IMR-90 (cell line): ENCODE results near the gene DNAJB9. TPM values are rescaled to one million over a fixed set of nuclear protein-coding genes. Genes with fewer than 3 reads are reported as not detected.

Source experiments
- ATAC-seq: fragments of 200-7000 bp; cut with Tn5 transposase; 2 replicates; pipeline ENCODE4 v1.9.1; 2020; ENCODE audit warnings: low read depth, mild to moderate bottlenecking, moderate library complexity
- BruUV-seq: library from RNA; stranded (reverse); fragments of 400-500 nt; replicated peaks from 2 replicates; lab custom pipeline; 2021; lab: Mats Ljungman, UMichigan
- CTCF ChIA-PET: fragments of 300-600 bp; formaldehyde crosslinking; extraction: SDS; loops from one replicate; lab custom pipeline; 2021; ENCODE audit warnings: antibody characterized with exemption; lab: Yijun Ruan, JAX
- POLR2A ChIA-PET: fragments of 300-600 bp; sonication (Branson Sonifier 250); formaldehyde crosslinking; loops from one replicate; lab custom pipeline; 2022; ENCODE audit warnings: antibody characterized with exemption; ENCODE audit not compliant: unreplicated experiment; lab: Charles Lee
- DNase-seq: peaks from one replicate; pipeline ENCODE4 v3.0.0; 2013
- H2AFZ ChIP-seq: replicated peaks from 2 replicates; pipeline ENCODE3; 2013; ENCODE audit warnings: low read length, mild to moderate bottlenecking; ENCODE audit not compliant: poor library complexity
- H2AK5ac ChIP-seq: 2 replicates; pipeline ENCODE4 v1.6.1; 2013; ENCODE audit warnings: low read depth, low read length, inconsistent platforms
- H2AK9ac ChIP-seq: replicated peaks from 2 replicates; pipeline ENCODE3; 2013; ENCODE audit warnings: mild to moderate bottlenecking, low read depth, low read length, moderate library complexity; ENCODE audit not compliant: poor library complexity
- H2BK120ac ChIP-seq: 2 replicates; pipeline ENCODE4 v1.6.1; 2013; ENCODE audit warnings: low read depth, low read length, inconsistent platforms
- H2BK15ac ChIP-seq: 3 replicates; pipeline ENCODE4 v1.6.1; 2013; ENCODE audit warnings: low read depth, low read length, inconsistent platforms
- H2BK20ac ChIP-seq: 2 replicates; pipeline ENCODE4 v1.6.1; 2013; ENCODE audit warnings: low read depth, mild to moderate bottlenecking, inconsistent platforms, low read length, moderate library complexity
- H2BK5ac ChIP-seq: 2 replicates; pipeline ENCODE4 v1.6.1; 2013; ENCODE audit warnings: mild to moderate bottlenecking, low read depth, low read length, inconsistent platforms; ENCODE audit not compliant: poor library complexity, severe bottlenecking
- H3K14ac ChIP-seq: replicated peaks from 2 replicates; pipeline ENCODE4 v1.6.1; 2013; ENCODE audit warnings: low read depth, low read length, inconsistent platforms
- H3K18ac ChIP-seq: 2 replicates; pipeline ENCODE4 v1.6.1; 2013; ENCODE audit warnings: low read depth, low read length, control low read depth
- H3K23ac ChIP-seq: 2 replicates; pipeline ENCODE4 v1.6.1; 2013; ENCODE audit warnings: low read depth, low read length, inconsistent platforms
- H3K27ac ChIP-seq: 2 replicates; pipeline ENCODE4 v1.5.1; 2013; ENCODE audit warnings: mild to moderate bottlenecking, control low read depth, low read length; ENCODE audit not compliant: insufficient read depth
- H3K27me3 ChIP-seq: 2 replicates; pipeline ENCODE4 v1.6.1; 2013; ENCODE audit warnings: low read length; ENCODE audit not compliant: control insufficient read depth, insufficient read depth
- H3K36me3 ChIP-seq: 2 replicates; pipeline ENCODE4 v1.6.1; 2013; ENCODE audit warnings: low read length, mixed read lengths; ENCODE audit not compliant: control insufficient read depth, insufficient read depth
- H3K4ac ChIP-seq: 2 replicates; pipeline ENCODE4 v1.6.1; 2013; ENCODE audit warnings: low read depth, low read length, inconsistent platforms
- H3K4me1 ChIP-seq: 2 replicates; pipeline ENCODE4 v1.6.1; 2013; ENCODE audit warnings: low read length, mixed read lengths; ENCODE audit not compliant: control insufficient read depth, insufficient read depth
- H3K4me2 ChIP-seq: 2 replicates; pipeline ENCODE4 v1.6.1; 2013; ENCODE audit warnings: low read depth, mild to moderate bottlenecking, control low read depth, low read length, moderate library complexity
- H3K4me3 ChIP-seq: 2 replicates; pipeline ENCODE4 v1.5.1; 2013; ENCODE audit warnings: low read depth, mild to moderate bottlenecking, control low read depth, low read length, moderate library complexity; ENCODE audit not compliant: insufficient read depth
- H3K56ac ChIP-seq: 2 replicates; pipeline ENCODE4 v1.6.1; 2013; ENCODE audit warnings: low read length, inconsistent platforms; ENCODE audit not compliant: insufficient read depth; ENCODE audit errors: extremely low read depth
- H3K79me1 ChIP-seq, 2 experiments: 2 replicates each; pipeline ENCODE4 v1.6.1; 2013; ENCODE audit warnings: low read length in 2 of 2, inconsistent platforms in 1 of 2, low read depth in 1 of 2
- H3K9ac ChIP-seq: 2 replicates; pipeline ENCODE4 v1.6.1; 2013; ENCODE audit warnings: low read depth, low read length, control low read depth
- H3K9me1 ChIP-seq: 2 replicates; pipeline ENCODE4 v1.6.1; 2013; ENCODE audit warnings: low read length, inconsistent platforms; ENCODE audit not compliant: insufficient read depth
- H3K9me3 ChIP-seq: 2 replicates; pipeline ENCODE4 v1.6.1; 2013; ENCODE audit warnings: low read length; ENCODE audit not compliant: control insufficient read depth, insufficient read depth
- H4K20me1 ChIP-seq: 2 replicates; pipeline ENCODE4 v1.6.1; 2013; ENCODE audit warnings: low read length, inconsistent platforms; ENCODE audit not compliant: insufficient read depth
- H4K5ac ChIP-seq: 2 replicates; pipeline ENCODE4 v1.6.1; 2013; ENCODE audit warnings: mild to moderate bottlenecking, low read depth, low read length, control low read depth
- H4K8ac ChIP-seq, 2 experiments: 2 replicates each; pipeline ENCODE4 v1.6.1; 2013; ENCODE audit warnings: low read depth in 2 of 2, low read length in 2 of 2, control low read depth in 1 of 2, inconsistent platforms in 1 of 2
- H4K91ac ChIP-seq: 2 replicates; pipeline ENCODE4 v1.6.1; 2013; ENCODE audit warnings: low read depth, low read length, inconsistent platforms; ENCODE audit not compliant: insufficient read depth
- CEBPB ChIP-seq: IDR thresholded peaks from 2 replicates; pipeline ENCODE4 v1.6.1; 2012; ENCODE audit warnings: low read depth, low read length, improper control_type of control experiment
- CHD1 ChIP-seq: IDR thresholded peaks from 2 replicates; pipeline ENCODE4 v1.6.1; 2012; ENCODE audit warnings: low read depth, low read length, improper control_type of control experiment
- FOS ChIP-seq: fragments of 150-350 bp; IDR thresholded peaks from 2 replicates; pipeline ENCODE4 v1.6.1; 2016; ENCODE audit warnings: low read depth, low read length
- MAFK ChIP-seq: IDR thresholded peaks from 2 replicates; pipeline ENCODE4 v1.6.1; 2012; ENCODE audit warnings: low read depth, low read length, improper control_type of control experiment
- MAZ ChIP-seq: IDR thresholded peaks from 2 replicates; pipeline ENCODE4 v1.6.1; 2012; ENCODE audit warnings: low read depth, mild to moderate bottlenecking, low read length, improper control_type of control experiment, moderate library complexity, borderline replicate concordance
- MXI1 ChIP-seq: IDR thresholded peaks from 2 replicates; pipeline ENCODE4 v1.6.1; 2012; ENCODE audit warnings: low read depth, mild to moderate bottlenecking, low read length, moderate library complexity, borderline replicate concordance
- NFE2L2 ChIP-seq: fragments of 150-350 bp; IDR thresholded peaks from 2 replicates; pipeline ENCODE4 v1.6.1; 2016; ENCODE audit warnings: low read depth, mild to moderate bottlenecking, low read length
- POLR2A ChIP-seq: IDR thresholded peaks from 2 replicates; pipeline ENCODE4 v1.6.1; 2012; ENCODE audit warnings: mild to moderate bottlenecking, low read depth, low read length
- RAD21 ChIP-seq: IDR thresholded peaks from 2 replicates; pipeline ENCODE4 v1.6.1; 2012; ENCODE audit warnings: low read length, improper control_type of control experiment
- RCOR1 ChIP-seq: IDR thresholded peaks from 2 replicates; pipeline ENCODE4 v1.6.1; 2012; ENCODE audit warnings: mild to moderate bottlenecking, low read length, improper control_type of control experiment; ENCODE audit not compliant: insufficient replicate concordance
- RFX5 ChIP-seq: IDR thresholded peaks from 2 replicates; pipeline ENCODE4 v1.8.0; 2012; ENCODE audit warnings: low read depth, mild to moderate bottlenecking, low read length, moderate library complexity
- SMC3 ChIP-seq: fragments of 150-350 bp; IDR thresholded peaks from 2 replicates; pipeline ENCODE4 v1.6.1; 2016; ENCODE audit warnings: low read depth, mild to moderate bottlenecking, antibody characterized with exemption, low read length, moderate library complexity
- WGBS, 2 experiments: methylation state at CpG; one replicate each; pipeline versions ENCODE4 v1.1.5 to v1.1.7; 2013; ENCODE audit warnings: missing lambda C conversion rate in 2 of 2; ENCODE audit not compliant: insufficient read length in 1 of 2; ENCODE audit errors: extremely low coverage in 2 of 2; 5-methylcytosine and 5-hydroxymethylcytosine counted together
- dilution Hi-C: fragments of 300-500 bp; cut with HindIII; formaldehyde crosslinking; loops from one replicate; pipeline ENCODE4 v1.14.3; 2018; ENCODE audit warnings: low sequenced_read_pairs; ENCODE audit not compliant: unreplicated experiment
- in situ Hi-C: fragments of 300-500 bp; cut with MboI; formaldehyde crosslinking; loops from 3 replicates; pipeline ENCODE4 v1.14.3; 2019; ENCODE audit warnings: low sequenced_read_pairs, inconsistent platforms, mixed read lengths
- intact Hi-C: fragments of 100-400 bp; cut with micrococcal nuclease; formaldehyde crosslinking; loops from 2 replicates; pipeline ENCODE4 v1.10.0; 2022
- polyA plus RNA-seq, 3 experiments: library from polyadenylated mRNA; depleted of rRNA; stranded (reverse); fragments of >200 nt; gene quantifications; 2 replicates each; pipeline ENCODE4 v1.2.3, GENCODE V29; 2012; ENCODE audit warnings: low replicate concordance in 1 of 3
- total RNA-seq: library from RNA; depleted of rRNA; stranded (reverse); fragments of >200 nt; gene quantifications from 2 replicates; pipeline ENCODE4 v1.2.3, GENCODE V29; 2012
- TF ChIP-seq, protein P1 (sequence below): fragments of 150-350 bp; IDR thresholded peaks from 2 replicates; pipeline ENCODE4 v1.6.1; 2016; ENCODE audit warnings: low read depth, mild to moderate bottlenecking, low read length, moderate library complexity, borderline replicate concordance
- TF ChIP-seq, protein P2 (sequence below): fragments of 150-350 bp; IDR thresholded peaks from 2 replicates; pipeline ENCODE4 v1.6.1; 2017; ENCODE audit warnings: mild to moderate bottlenecking, antibody characterized with exemption, low read length, low read depth
- TF ChIP-seq, protein P3 (sequence below): conservative IDR thresholded peaks from 2 replicates; pipeline ENCODE4 v1.5.1; 2012; ENCODE audit warnings: mild to moderate bottlenecking, low read depth, low read length, improper control_type of control experiment

The DNAJB9 gene
- total and polyA plus RNA-seq, 2 of the 4 experiments (the other 2 are of a cell fraction), result 3.8 to 44.6 TPM

DNA sequence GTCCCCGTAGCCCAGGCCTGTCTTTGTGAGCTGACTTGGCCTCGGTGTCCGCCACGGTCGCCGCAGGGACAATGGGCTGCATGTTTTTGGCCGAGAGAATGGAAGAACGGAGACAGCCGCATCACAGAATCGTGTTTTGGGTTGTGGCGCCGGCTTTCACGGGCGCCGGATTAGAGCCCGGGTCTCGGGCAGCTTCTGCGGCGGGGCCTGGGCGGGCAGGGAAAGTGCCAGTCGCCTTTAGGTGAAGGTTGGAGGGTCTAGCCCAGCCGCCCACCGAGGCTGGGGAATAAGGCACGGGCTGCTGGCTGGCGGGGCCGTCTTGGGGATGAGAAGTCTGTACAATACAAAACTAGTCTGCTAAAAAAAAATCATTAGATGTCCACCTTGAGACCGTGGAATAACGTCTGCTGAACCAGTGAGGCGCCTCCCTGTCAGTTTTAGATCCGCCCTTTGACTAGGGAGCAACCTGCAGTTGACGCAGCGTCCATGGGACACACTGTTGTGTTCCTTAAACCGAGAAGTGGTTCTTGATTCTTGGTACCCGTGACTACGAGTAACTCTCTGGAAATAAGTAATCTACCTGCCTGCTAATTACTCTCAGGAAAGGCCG, 577 bp downstream of the DNAJB9 start:
- Histone ChIP-seq H3K4me2 (peak overlapping the region; percentile 58), H3K18ac (no peak overlapping the region; the same call in 1 of the 2 replicates), H4K5ac (no peak overlapping the region), H3K23ac (peak overlapping the region; percentile 91), H2BK20ac (no peak overlapping the region), H4K20me1 (no peaks in the 10 kb centered on the region), H2AFZ (peak overlapping the region; percentile 96), H3K56ac (no peak overlapping the region), H3K9me1 (no peaks in the 10 kb centered on the region), H3K27me3 (no peaks in the 10 kb centered on the region), H3K36me3 (peaks cover 3% of the 10 kb centered on the region), H3K9ac (peak overlapping the region; percentile 60), H4K91ac (no peak overlapping the region), H2BK15ac (no peak overlapping the region), H2AK5ac (no peak overlapping the region), H2BK5ac (peak overlapping the region; percentile 7), H2BK120ac (no peak overlapping the region), H3K9me3 (no peaks in the 10 kb centered on the region), H2AK9ac (peak overlapping the region; percentile 94), H3K4ac (peak overlapping the region; percentile 42), H3K4me3 (peak overlapping the region; percentile 66), H3K27ac (peak overlapping the region; percentile 55), H3K4me1 (0 out of 2 replicates have a peak, but pooled peaks cover 1% of the 10 kb centered on the region), H4K8ac (peak overlapping the region in 1 of 2 experiments; percentile 39; a peak in 1 of 4 replicates), H3K79me1 (peaks cover 11 to 22% of the 10 kb centered on the region in 2 experiments; a peak in 3 of 4 replicates), H3K14ac (peak overlapping the region; percentile 72; the same call in 1 of the 2 replicates)
- ChIA-PET CTCF (no interaction called here), POLR2A (no interaction called here)
- peak; percentile 4 for ATAC-seq
- in situ Hi-C loops, result loop anchor here (5.0 kb wide), 1 partner anchor 43 kb away; the partner anchor contains the start of gene PNPLA8
- dilution Hi-C loops, result no loop called here
- 0% methylated on average over 8 of the region's 36 CpGs; no CpG with 5 or more reads in 1 of the 2 experiments for WGBS, 2 experiments
- DNase-seq, result peak; percentile 40
- BruUV-seq, result no TSS peak
- intact Hi-C loops, result no loop called here
- TF ChIP-seq CHD1, result no peak
- TF ChIP-seq RCOR1, result no peak
- no peak for TF ChIP-seq POLR2A
- TF ChIP-seq MXI1, result no peak
- no peak for TF ChIP-seq SMC3
- TF ChIP-seq MAZ, result no peak
- TF ChIP-seq, protein P1, sequence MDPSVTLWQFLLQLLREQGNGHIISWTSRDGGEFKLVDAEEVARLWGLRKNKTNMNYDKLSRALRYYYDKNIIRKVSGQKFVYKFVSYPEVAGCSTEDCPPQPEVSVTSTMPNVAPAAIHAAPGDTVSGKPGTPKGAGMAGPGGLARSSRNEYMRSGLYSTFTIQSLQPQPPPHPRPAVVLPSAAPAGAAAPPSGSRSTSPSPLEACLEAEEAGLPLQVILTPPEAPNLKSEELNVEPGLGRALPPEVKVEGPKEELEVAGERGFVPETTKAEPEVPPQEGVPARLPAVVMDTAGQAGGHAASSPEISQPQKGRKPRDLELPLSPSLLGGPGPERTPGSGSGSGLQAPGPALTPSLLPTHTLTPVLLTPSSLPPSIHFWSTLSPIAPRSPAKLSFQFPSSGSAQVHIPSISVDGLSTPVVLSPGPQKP, result no peak
- no peak for TF ChIP-seq RAD21
- TF ChIP-seq CEBPB, result no peak
- no peak for TF ChIP-seq NFE2L2
- TF ChIP-seq FOS, result no peak
- TF ChIP-seq MAFK, result no peak
- TF ChIP-seq, protein P2, sequence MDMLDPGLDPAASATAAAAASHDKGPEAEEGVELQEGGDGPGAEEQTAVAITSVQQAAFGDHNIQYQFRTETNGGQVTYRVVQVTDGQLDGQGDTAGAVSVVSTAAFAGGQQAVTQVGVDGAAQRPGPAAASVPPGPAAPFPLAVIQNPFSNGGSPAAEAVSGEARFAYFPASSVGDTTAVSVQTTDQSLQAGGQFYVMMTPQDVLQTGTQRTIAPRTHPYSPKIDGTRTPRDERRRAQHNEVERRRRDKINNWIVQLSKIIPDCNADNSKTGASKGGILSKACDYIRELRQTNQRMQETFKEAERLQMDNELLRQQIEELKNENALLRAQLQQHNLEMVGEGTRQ, result no peak
- no peak for TF ChIP-seq RFX5
- TF ChIP-seq, protein P3, sequence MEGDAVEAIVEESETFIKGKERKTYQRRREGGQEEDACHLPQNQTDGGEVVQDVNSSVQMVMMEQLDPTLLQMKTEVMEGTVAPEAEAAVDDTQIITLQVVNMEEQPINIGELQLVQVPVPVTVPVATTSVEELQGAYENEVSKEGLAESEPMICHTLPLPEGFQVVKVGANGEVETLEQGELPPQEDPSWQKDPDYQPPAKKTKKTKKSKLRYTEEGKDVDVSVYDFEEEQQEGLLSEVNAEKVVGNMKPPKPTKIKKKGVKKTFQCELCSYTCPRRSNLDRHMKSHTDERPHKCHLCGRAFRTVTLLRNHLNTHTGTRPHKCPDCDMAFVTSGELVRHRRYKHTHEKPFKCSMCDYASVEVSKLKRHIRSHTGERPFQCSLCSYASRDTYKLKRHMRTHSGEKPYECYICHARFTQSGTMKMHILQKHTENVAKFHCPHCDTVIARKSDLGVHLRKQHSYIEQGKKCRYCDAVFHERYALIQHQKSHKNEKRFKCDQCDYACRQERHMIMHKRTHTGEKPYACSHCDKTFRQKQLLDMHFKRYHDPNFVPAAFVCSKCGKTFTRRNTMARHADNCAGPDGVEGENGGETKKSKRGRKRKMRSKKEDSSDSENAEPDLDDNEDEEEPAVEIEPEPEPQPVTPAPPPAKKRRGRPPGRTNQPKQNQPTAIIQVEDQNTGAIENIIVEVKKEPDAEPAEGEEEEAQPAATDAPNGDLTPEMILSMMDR, result no peak
